WTC11 (cell line): ENCODE measurements around the gene CR2. TPM values are rescaled to one million over a fixed set of nuclear protein-coding genes. Genes with fewer than 3 reads are reported as not detected.

Experiments used
- ATAC-seq: fragments of 200-7000 bp; cut with Tn5 transposase; 2 replicates; pipeline ENCODE4 v1.10.0; 2021; ENCODE audit warnings: mild to moderate bottlenecking, moderate library complexity
- CTCF ChIA-PET: fragments of 300-600 bp; sonication (Branson Sonifier 250); formaldehyde crosslinking; loops from one replicate; lab custom pipeline; 2021; ENCODE audit warnings: antibody characterized with exemption; lab: Charles Lee
- POLR2A ChIA-PET: fragments of 350-600 bp; sonication (Branson Sonifier 250); formaldehyde crosslinking; loops from one replicate; lab custom pipeline; 2021; ENCODE audit warnings: antibody characterized with exemption; lab: Charles Lee
- DNase-seq: peaks from one replicate; pipeline ENCODE4 v3.0.0; 2021; ENCODE audit warnings: low spot score
- H3K27ac Mint-ChIP-seq: 2 replicates; pipeline ENCODE4 v1.8.0; 2021; ENCODE audit warnings: mixed read lengths
- H3K27me3 Mint-ChIP-seq: 2 replicates; pipeline ENCODE4 v1.8.0; 2021; ENCODE audit warnings: low read depth, mild to moderate bottlenecking, moderate library complexity, mixed read lengths
- H3K36me3 Mint-ChIP-seq: 2 replicates; pipeline ENCODE4 v1.8.0; 2021; ENCODE audit warnings: mixed read lengths
- H3K4me1 Mint-ChIP-seq: 2 replicates; pipeline ENCODE4 v1.8.0; 2022; ENCODE audit warnings: mixed read lengths
- H3K4me3 Mint-ChIP-seq: 2 replicates; pipeline ENCODE4 v1.8.0; 2021; ENCODE audit warnings: mild to moderate bottlenecking, moderate library complexity, mixed read lengths
- H3K9me3 Mint-ChIP-seq: 2 replicates; pipeline ENCODE4 v1.8.0; 2021; ENCODE audit warnings: mixed read lengths
- EMX1 ChIP-seq: fragments of 250-450 bp; sonication (Bioruptor Pico); IDR thresholded peaks from 2 replicates; pipeline ENCODE4 v1.8.0; 2021; ENCODE audit warnings: mild to moderate bottlenecking
- GTF2I ChIP-seq: fragments of 250-450 bp; sonication (Bioruptor Pico); conservative IDR thresholded peaks from 2 replicates; pipeline ENCODE4 v1.4.0; 2021; ENCODE audit warnings: mild to moderate bottlenecking
- MXD4 ChIP-seq: fragments of 250-450 bp; sonication (Bioruptor Pico); IDR thresholded peaks from 2 replicates; pipeline ENCODE4 v1.8.0; 2021; ENCODE audit warnings: mild to moderate bottlenecking, moderate library complexity, borderline replicate concordance
- NR3C1 ChIP-seq: sonication (generic); formaldehyde crosslinking; conservative IDR thresholded peaks from 2 replicates; pipeline ENCODE4 v1.8.1; 2023; ENCODE audit warnings: low read depth, mild to moderate bottlenecking, missing genetic modification reagents
- SP1 ChIP-seq: sonication (generic); formaldehyde crosslinking; conservative IDR thresholded peaks from 2 replicates; pipeline ENCODE4 v1.8.1; 2022; ENCODE audit warnings: missing genetic modification reagents
- ZNF121 ChIP-seq: sonication (generic); formaldehyde crosslinking; IDR thresholded peaks from 2 replicates; pipeline ENCODE4 v1.8.0; 2023; ENCODE audit warnings: missing genetic modification reagents
- ZNF219 ChIP-seq: sonication (generic); formaldehyde crosslinking; IDR thresholded peaks from 2 replicates; pipeline ENCODE4 v1.8.0; 2023; ENCODE audit warnings: missing genetic modification reagents, mild to moderate bottlenecking, borderline replicate concordance
- ZNF232 ChIP-seq: sonication (generic); formaldehyde crosslinking; IDR thresholded peaks from 2 replicates; pipeline ENCODE4 v1.8.0; 2022; ENCODE audit warnings: mild to moderate bottlenecking, missing genetic modification reagents
- ZNF416 ChIP-seq: fragments of 250-450 bp; sonication (Bioruptor Pico); IDR thresholded peaks from 2 replicates; pipeline ENCODE4 v1.9.0; 2021; ENCODE audit warnings: mild to moderate bottlenecking, inconsistent platforms
- ZNF423 ChIP-seq: fragments of 250-450 bp; sonication (Bioruptor Pico); IDR thresholded peaks from 2 replicates; pipeline ENCODE4 v2.1.2; 2022; ENCODE audit warnings: mild to moderate bottlenecking, moderate library complexity
- ZNF671 ChIP-seq: fragments of 250-450 bp; sonication (Bioruptor Pico); IDR thresholded peaks from 2 replicates; pipeline ENCODE4 v1.8.0; 2021; ENCODE audit warnings: mild to moderate bottlenecking
- total RNA-seq: library from RNA; stranded (reverse); gene quantifications from 3 replicates; pipeline ENCODE4 v1.2.3, GENCODE V29; 2021
- TF ChIP-seq, protein P1 (sequence below): sonication (generic); formaldehyde crosslinking; IDR thresholded peaks from 2 replicates; pipeline ENCODE4 v1.8.0; 2022; ENCODE audit warnings: mild to moderate bottlenecking, missing genetic modification reagents
- TF ChIP-seq, protein P2 (sequence below): sonication (generic); formaldehyde crosslinking; IDR thresholded peaks from 2 replicates; pipeline ENCODE4 v1.8.1; 2023; ENCODE audit warnings: mild to moderate bottlenecking, moderate library complexity, missing genetic modification reagents
- TF ChIP-seq, protein P3 (sequence below): sonication (generic); formaldehyde crosslinking; IDR thresholded peaks from 2 replicates; pipeline ENCODE4 v1.8.1; 2023; ENCODE audit warnings: mild to moderate bottlenecking, missing genetic modification reagents, moderate library complexity
- TF ChIP-seq, protein P4 (sequence below): sonication (generic); formaldehyde crosslinking; IDR thresholded peaks from 2 replicates; pipeline ENCODE4 v1.8.0; 2022; ENCODE audit warnings: mild to moderate bottlenecking, missing genetic modification reagents
- TF ChIP-seq, protein P5 (sequence below): fragments of 250-450 bp; sonication (Bioruptor Pico); IDR thresholded peaks from 2 replicates; pipeline ENCODE4 v1.9.0; 2021; ENCODE audit warnings: mild to moderate bottlenecking
- TF ChIP-seq, protein P6 (sequence below): sonication (generic); formaldehyde crosslinking; IDR thresholded peaks from 2 replicates; pipeline ENCODE4 v1.8.1; 2023; ENCODE audit warnings: mild to moderate bottlenecking, missing genetic modification reagents
- TF ChIP-seq, protein P7 (sequence below): fragments of 250-450 bp; sonication (Bioruptor Pico); IDR thresholded peaks from 2 replicates; pipeline ENCODE4 v1.9.0; 2021; ENCODE audit warnings: mild to moderate bottlenecking
- TF ChIP-seq, protein P8 (sequence below): sonication (generic); formaldehyde crosslinking; IDR thresholded peaks from 2 replicates; pipeline ENCODE4 v1.8.1; 2022; ENCODE audit warnings: missing genetic modification reagents, borderline replicate concordance
- TF ChIP-seq, protein P9 (sequence below): sonication (generic); formaldehyde crosslinking; conservative IDR thresholded peaks from 2 replicates; pipeline ENCODE4 v1.8.1; 2022; ENCODE audit warnings: mild to moderate bottlenecking, missing genetic modification reagents

The CR2 gene
- total RNA-seq, 1 experiment from 2014 or later: 3.8 TPM

DNA sequence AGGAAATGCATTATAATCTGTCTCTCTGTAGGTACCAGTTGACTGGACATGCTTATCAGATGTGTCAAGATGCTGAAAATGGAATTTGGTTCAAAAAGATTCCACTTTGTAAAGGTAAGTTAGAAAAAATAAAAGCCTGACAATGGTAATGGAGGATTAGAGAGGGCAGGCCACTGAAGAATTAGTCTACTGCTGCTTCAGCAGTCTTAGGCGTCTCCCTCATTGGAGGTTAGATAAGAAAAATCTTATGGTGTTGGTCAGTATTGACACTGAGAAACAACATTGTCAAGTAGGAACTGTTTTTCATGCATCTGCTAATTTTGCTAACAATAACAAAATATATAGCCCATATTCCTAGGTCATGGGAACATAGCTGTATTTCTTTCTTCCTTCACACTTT lies 20.1 kb downstream of the CR2 start:
- Mint-ChIP-seq H3K36me3 (no peaks in the 10 kb centered on the region), H3K4me3 (no peak overlapping the region), H3K27me3 (no peaks in the 10 kb centered on the region; the same call in 1 of the 2 replicates), H3K9me3 (peaks cover 6% of the 10 kb centered on the region; the same call in 1 of the 2 replicates), H3K4me1 (no peaks in the 10 kb centered on the region), H3K27ac (no peak overlapping the region)
- CTCF ChIA-PET: no interaction called here
- no peak for DNase-seq
- TF ChIP-seq, protein P1, sequence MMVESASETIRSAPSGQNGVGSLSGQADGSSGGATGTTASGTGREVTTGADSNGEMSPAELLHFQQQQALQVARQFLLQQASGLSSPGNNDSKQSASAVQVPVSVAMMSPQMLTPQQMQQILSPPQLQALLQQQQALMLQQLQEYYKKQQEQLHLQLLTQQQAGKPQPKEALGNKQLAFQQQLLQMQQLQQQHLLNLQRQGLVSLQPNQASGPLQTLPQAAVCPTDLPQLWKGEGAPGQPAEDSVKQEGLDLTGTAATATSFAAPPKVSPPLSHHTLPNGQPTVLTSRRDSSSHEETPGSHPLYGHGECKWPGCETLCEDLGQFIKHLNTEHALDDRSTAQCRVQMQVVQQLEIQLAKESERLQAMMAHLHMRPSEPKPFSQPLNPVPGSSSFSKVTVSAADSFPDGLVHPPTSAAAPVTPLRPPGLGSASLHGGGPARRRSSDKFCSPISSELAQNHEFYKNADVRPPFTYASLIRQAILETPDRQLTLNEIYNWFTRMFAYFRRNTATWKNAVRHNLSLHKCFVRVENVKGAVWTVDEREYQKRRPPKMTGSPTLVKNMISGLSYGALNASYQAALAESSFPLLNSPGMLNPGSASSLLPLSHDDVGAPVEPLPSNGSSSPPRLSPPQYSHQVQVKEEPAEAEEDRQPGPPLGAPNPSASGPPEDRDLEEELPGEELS: no peak
- TF ChIP-seq MXD4 (no peak), EMX1 (CRISPR knock-in tag) (no peak), SP1 (CRISPR knock-in tag) (no peak), ZNF671 (CRISPR knock-in tag) (no peak), ZNF121 (no peak)
- TF ChIP-seq, protein P2, sequence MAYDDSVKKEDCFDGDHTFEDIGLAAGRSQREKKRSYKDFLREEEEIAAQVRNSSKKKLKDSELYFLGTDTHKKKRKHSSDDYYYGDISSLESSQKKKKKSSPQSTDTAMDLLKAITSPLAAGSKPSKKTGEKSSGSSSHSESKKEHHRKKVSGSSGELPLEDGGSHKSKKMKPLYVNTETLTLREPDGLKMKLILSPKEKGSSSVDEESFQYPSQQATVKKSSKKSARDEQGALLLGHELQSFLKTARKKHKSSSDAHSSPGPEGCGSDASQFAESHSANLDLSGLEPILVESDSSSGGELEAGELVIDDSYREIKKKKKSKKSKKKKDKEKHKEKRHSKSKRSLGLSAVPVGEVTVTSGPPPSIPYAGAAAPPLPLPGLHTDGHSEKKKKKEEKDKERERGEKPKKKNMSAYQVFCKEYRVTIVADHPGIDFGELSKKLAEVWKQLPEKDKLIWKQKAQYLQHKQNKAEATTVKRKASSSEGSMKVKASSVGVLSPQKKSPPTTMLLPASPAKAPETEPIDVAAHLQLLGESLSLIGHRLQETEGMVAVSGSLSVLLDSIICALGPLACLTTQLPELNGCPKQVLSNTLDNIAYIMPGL: no peak
- TF ChIP-seq, protein P3, sequence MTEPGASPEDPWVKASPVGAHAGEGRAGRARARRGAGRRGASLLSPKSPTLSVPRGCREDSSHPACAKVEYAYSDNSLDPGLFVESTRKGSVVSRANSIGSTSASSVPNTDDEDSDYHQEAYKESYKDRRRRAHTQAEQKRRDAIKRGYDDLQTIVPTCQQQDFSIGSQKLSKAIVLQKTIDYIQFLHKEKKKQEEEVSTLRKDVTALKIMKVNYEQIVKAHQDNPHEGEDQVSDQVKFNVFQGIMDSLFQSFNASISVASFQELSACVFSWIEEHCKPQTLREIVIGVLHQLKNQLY (CRISPR knock-in tag): no peak
- TF ChIP-seq, protein P4, sequence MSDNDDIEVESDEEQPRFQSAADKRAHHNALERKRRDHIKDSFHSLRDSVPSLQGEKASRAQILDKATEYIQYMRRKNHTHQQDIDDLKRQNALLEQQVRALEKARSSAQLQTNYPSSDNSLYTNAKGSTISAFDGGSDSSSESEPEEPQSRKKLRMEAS (CRISPR knock-in tag): no peak
- TF ChIP-seq, protein P5, sequence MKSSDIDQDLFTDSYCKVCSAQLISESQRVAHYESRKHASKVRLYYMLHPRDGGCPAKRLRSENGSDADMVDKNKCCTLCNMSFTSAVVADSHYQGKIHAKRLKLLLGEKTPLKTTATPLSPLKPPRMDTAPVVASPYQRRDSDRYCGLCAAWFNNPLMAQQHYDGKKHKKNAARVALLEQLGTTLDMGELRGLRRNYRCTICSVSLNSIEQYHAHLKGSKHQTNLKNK (CRISPR knock-in tag): no peak
- TF ChIP-seq, protein P6, sequence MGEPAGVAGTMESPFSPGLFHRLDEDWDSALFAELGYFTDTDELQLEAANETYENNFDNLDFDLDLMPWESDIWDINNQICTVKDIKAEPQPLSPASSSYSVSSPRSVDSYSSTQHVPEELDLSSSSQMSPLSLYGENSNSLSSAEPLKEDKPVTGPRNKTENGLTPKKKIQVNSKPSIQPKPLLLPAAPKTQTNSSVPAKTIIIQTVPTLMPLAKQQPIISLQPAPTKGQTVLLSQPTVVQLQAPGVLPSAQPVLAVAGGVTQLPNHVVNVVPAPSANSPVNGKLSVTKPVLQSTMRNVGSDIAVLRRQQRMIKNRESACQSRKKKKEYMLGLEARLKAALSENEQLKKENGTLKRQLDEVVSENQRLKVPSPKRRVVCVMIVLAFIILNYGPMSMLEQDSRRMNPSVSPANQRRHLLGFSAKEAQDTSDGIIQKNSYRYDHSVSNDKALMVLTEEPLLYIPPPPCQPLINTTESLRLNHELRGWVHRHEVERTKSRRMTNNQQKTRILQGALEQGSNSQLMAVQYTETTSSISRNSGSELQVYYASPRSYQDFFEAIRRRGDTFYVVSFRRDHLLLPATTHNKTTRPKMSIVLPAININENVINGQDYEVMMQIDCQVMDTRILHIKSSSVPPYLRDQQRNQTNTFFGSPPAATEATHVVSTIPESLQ (CRISPR knock-in tag): no peak
- POLR2A ChIA-PET: no interaction called here
- ATAC-seq: no peak

DNA sequence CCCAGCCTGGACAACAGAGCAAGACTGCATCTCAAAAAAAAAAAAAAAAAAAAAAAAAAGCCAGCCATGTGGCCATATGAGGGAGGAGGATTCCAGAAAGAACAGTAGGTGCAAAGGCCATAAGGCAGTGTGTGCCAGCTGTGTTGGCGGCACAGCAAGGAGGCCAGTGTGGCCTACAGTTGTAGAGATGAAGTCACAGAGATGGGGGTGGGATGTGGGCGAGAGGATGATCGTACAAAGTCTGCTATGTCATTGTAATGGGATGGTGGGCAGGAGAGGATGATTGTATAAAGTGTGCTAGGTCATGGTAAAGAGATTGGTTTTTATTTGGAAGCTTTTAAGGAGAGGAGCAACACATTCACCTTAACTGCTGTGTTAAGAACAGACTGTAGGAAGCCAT lies 32.1 kb downstream of the CR2 start:
- ChIA-PET POLR2A (no interaction called here), CTCF (interaction anchor here (1.2 to 1.3 kb wide), 2 partner anchors 212 to 311 kb away, joined by 3 read pairs; no protein-coding TSS in a partner anchor)
- H3K4me1 Mint-ChIP-seq: no peaks in the 10 kb centered on the region
- ATAC-seq (no peak), DNase-seq (no peak)
- no peak overlapping the region for H3K4me3 Mint-ChIP-seq
- no peaks in the 10 kb centered on the region for H3K9me3 Mint-ChIP-seq
- no peak overlapping the region for H3K27ac Mint-ChIP-seq
- no peaks in the 10 kb centered on the region; the same call in none of the 2 replicates for H3K27me3 Mint-ChIP-seq
- TF ChIP-seq ZNF671 (CRISPR knock-in tag) (no peak), GTF2I (no peak), ZNF232 (CRISPR knock-in tag) (no peak), ZNF416 (CRISPR knock-in tag) (no peak), NR3C1 (no peak), ZNF219 (no peak), ZNF423 (CRISPR knock-in tag) (no peak)
- TF ChIP-seq, protein P7, sequence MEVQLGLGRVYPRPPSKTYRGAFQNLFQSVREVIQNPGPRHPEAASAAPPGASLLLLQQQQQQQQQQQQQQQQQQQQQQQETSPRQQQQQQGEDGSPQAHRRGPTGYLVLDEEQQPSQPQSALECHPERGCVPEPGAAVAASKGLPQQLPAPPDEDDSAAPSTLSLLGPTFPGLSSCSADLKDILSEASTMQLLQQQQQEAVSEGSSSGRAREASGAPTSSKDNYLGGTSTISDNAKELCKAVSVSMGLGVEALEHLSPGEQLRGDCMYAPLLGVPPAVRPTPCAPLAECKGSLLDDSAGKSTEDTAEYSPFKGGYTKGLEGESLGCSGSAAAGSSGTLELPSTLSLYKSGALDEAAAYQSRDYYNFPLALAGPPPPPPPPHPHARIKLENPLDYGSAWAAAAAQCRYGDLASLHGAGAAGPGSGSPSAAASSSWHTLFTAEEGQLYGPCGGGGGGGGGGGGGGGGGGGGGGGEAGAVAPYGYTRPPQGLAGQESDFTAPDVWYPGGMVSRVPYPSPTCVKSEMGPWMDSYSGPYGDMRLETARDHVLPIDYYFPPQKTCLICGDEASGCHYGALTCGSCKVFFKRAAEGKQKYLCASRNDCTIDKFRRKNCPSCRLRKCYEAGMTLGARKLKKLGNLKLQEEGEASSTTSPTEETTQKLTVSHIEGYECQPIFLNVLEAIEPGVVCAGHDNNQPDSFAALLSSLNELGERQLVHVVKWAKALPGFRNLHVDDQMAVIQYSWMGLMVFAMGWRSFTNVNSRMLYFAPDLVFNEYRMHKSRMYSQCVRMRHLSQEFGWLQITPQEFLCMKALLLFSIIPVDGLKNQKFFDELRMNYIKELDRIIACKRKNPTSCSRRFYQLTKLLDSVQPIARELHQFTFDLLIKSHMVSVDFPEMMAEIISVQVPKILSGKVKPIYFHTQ (CRISPR knock-in tag): no peak
- TF ChIP-seq, protein P8, sequence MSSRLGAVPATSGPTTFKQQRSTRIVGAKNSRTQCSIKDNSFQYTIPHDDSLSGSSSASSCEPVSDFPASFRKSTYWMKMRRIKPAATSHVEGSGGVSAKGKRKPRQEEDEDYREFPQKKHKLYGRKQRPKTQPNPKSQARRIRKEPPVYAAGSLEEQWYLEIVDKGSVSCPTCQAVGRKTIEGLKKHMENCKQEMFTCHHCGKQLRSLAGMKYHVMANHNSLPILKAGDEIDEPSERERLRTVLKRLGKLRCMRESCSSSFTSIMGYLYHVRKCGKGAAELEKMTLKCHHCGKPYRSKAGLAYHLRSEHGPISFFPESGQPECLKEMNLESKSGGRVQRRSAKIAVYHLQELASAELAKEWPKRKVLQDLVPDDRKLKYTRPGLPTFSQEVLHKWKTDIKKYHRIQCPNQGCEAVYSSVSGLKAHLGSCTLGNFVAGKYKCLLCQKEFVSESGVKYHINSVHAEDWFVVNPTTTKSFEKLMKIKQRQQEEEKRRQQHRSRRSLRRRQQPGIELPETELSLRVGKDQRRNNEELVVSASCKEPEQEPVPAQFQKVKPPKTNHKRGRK (CRISPR knock-in tag): no peak
- TF ChIP-seq, protein P9, sequence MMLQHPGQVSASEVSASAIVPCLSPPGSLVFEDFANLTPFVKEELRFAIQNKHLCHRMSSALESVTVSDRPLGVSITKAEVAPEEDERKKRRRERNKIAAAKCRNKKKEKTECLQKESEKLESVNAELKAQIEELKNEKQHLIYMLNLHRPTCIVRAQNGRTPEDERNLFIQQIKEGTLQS (CRISPR knock-in tag): no peak
- no peaks in the 10 kb centered on the region for H3K36me3 Mint-ChIP-seq
